WI38 (cell line): ENCODE measurements around the gene CAVIN1.

Source experiments
- H3K4me3 ChIP-seq: 2 replicates; pipeline ENCODE4 v1.5.1; 2011; ENCODE audit warnings: low read depth, mild to moderate bottlenecking, control low read depth, low read length
- CTCF ChIP-seq: IDR thresholded peaks from 2 replicates; pipeline ENCODE4 v1.5.1; 2012; ENCODE audit warnings: low read depth, mild to moderate bottlenecking, control low read depth, low read length

CAVIN1 gene

GRCh38 chr17:42388381-42389134 is 34.5 kb downstream of the CAVIN1 start, which contains the start of gene STAT3:
STAT3 (minus strand) TSS chr17:42388442; CDS start chr17:42348516, 39,926 bp downstream.
- no peak for TF ChIP-seq CTCF
- peak within 1 kb of the TSS; percentile 96 for H3K4me3 ChIP-seq

- TF ChIP-seq CTCF: no peak
- H3K4me3 ChIP-seq: peak overlapping the region; percentile 96
Observed at GRCh38 chr17:42387661-42388380, 35.2 kb downstream of the CAVIN1 start.

GRCh38 chr17:42386777-42387657 is 36.0 kb downstream of the CAVIN1 start:
- peak overlapping the region; percentile 96 for H3K4me3 ChIP-seq
- TF ChIP-seq CTCF: no peak

GRCh38 chr17:42381898-42382297 is 41.2 kb downstream of the CAVIN1 start:
- H3K4me3 ChIP-seq: no peak overlapping the region
- TF ChIP-seq CTCF: no peak

GRCh38 chr17:42380935-42381334 is 42.1 kb downstream of the CAVIN1 start:
- no peak for TF ChIP-seq CTCF
- no peak overlapping the region for H3K4me3 ChIP-seq

- no peak for TF ChIP-seq CTCF
- H3K4me3 ChIP-seq: peak overlapping the region; percentile 48
Observed at GRCh38 chr17:42378959-42379594, 44.0 kb downstream of the CAVIN1 start.
